T-helper 1 cell treated with Interleukin-12 subunit alpha and Interleukin-12 subunit beta and Interleukin-4 antibody, amounts not matched to agents 30 ng/mL and 1 ng/mL, for 36 hours (primary cell): Measurements from ENCODE around the gene GALK1. TPM values are rescaled to one million over a fixed set of nuclear protein-coding genes. Genes with fewer than 3 reads are reported as not detected.

Experiments
- intact Hi-C: fragments of 100-400 bp; cut with micrococcal nuclease; formaldehyde crosslinking; loops from one replicate; pipeline ENCODE4 v1.15.1; 2024
- total RNA-seq: library from RNA; stranded (reverse); gene quantifications from 2 replicates; pipeline ENCODE4 v1.2.3, GENCODE V29; 2022

GALK1 gene
- total RNA-seq, 1 donor from 2014 or later = 40.4 TPM

- intact Hi-C loops = no loop called here
Measured at GRCh38 chr17:75729351-75729750, 35.6 kb downstream of the GALK1 start.

- intact Hi-C loops = no loop called here
Measured at GRCh38 chr17:75727391-75727790, 37.6 kb downstream of the GALK1 start.

- intact Hi-C loops = no loop called here
Measured at GRCh38 chr17:75725504-75725903, 39.5 kb downstream of the GALK1 start.

GRCh38 chr17:75724016-75725003, 40.7 kb downstream of the GALK1 start:
- intact Hi-C loops = no loop called here

- intact Hi-C loops = no loop called here
Measured at GRCh38 chr17:75723171-75723930, 41.6 kb downstream of the GALK1 start.

GRCh38 chr17:75722542-75723095, 42.4 kb downstream of the GALK1 start:
- intact Hi-C loops = no loop called here

- intact Hi-C loops = no loop called here
Measured at GRCh38 chr17:75722076-75722475, 42.9 kb downstream of the GALK1 start.

GRCh38 chr17:75721463-75722011, 43.5 kb downstream of the GALK1 start:
- intact Hi-C loops = loop anchor here (2.0 kb wide), 1 partner anchor 33 kb away; no protein-coding TSS in a partner anchor

GRCh38 chr17:75720656-75721462, 44.1 kb downstream of the GALK1 start, which contains the start of gene ITGB4:
Gene ITGB4, plus strand, starts transcription at chr17:75721459. Its CDS starts 3,245 bp downstream, at chr17:75724704.
- intact Hi-C loops = loop anchor here (2.0 kb wide), 1 partner anchor 32 kb away; no protein-coding TSS in a partner anchor

GRCh38 chr17:75719732-75720131, 45.3 kb downstream of the GALK1 start:
- intact Hi-C loops = loop anchor here (2.0 kb wide), 1 partner anchor 31 kb away; no protein-coding TSS in a partner anchor

- intact Hi-C loops = no loop called here
Measured at GRCh38 chr17:75712446-75712845, 52.5 kb downstream of the GALK1 start.

Other genes starting within 250 kb of the GALK1 start
- 0.74 and 0.76 TPM in 2 replicates for gene CASKIN2, start 249.7 kb downstream of the GALK1 start, total RNA-seq
- 65.2 and 65.9 TPM in 2 replicates for gene TSEN54, start 248.7 kb downstream of the GALK1 start, total RNA-seq
- gene LLGL2, start 239.5 kb downstream of the GALK1 start, total RNA-seq = 19.4 and 21.6 TPM in 2 replicates
- gene MYO15B, start 177.4 kb downstream of the GALK1 start, total RNA-seq = 43.2 and 48.4 TPM in 2 replicates
- 0.54 and 0.83 TPM in 2 replicates for gene SMIM5, start 131.8 kb downstream of the GALK1 start, total RNA-seq
- 41.6 and 43.4 TPM in 2 replicates for gene RECQL5, start 98.0 kb downstream of the GALK1 start, total RNA-seq
- 93.2 and 108 TPM in 2 replicates for gene SAP30BP, start 97.9 kb downstream of the GALK1 start, total RNA-seq
- gene ITGB4, start 43.7 kb downstream of the GALK1 start, total RNA-seq = 0.78 and 0.91 TPM in 2 replicates
- 33.0 and 33.7 TPM in 2 replicates for gene UNK, start 19.6 kb upstream of the GALK1 start, total RNA-seq
- 203 and 219 TPM in 2 replicates for gene UNC13D, start 79.2 kb upstream of the GALK1 start, total RNA-seq
- gene WBP2, start 90.1 kb upstream of the GALK1 start, total RNA-seq = 82.4 and 90.1 TPM in 2 replicates
- gene TRIM47, start 113.4 kb upstream of the GALK1 start, total RNA-seq = 26.4 and 26.5 TPM in 2 replicates
- 32.7 and 35.4 TPM in 2 replicates for gene TRIM65, start 131.8 kb upstream of the GALK1 start, total RNA-seq
- 104 and 105 TPM in 2 replicates for gene MRPL38, start 139.7 kb upstream of the GALK1 start, total RNA-seq
- 21.0 and 22.2 TPM in 2 replicates for gene FBF1, start 175.8 kb upstream of the GALK1 start, total RNA-seq
- 35.9 and 38.1 TPM in 2 replicates for gene ACOX1, start 214.0 kb upstream of the GALK1 start, total RNA-seq
- 16.6 and 16.9 TPM in 2 replicates for gene TEN1, start 214.0 kb upstream of the GALK1 start, total RNA-seq
- gene CDK3, start 235.7 kb upstream of the GALK1 start, total RNA-seq = 7.6 and 7.9 TPM in 2 replicates